Upper lobe of right lung (tissue), 1 donor: ENCODE results near the gene ECEL1. TPM values are rescaled to one million over a fixed set of nuclear protein-coding genes. Genes with fewer than 3 reads are reported as not detected.
"Not testable (repeated sequence)": the region's sequence is repeated elsewhere in the genome, so short reads cannot be mapped to it uniquely, and the experiment has no call there.

ENCODE experiments used
- ATAC-seq: fragments of 200-7000 bp; cut with Tn5 transposase; one replicate; pipeline ENCODE4 v1.9.1; 2020; ENCODE audit warnings: mild to moderate bottlenecking, moderate library complexity
- DNase-seq: peaks from one replicate; pipeline ENCODE4 v3.0.0-alpha.2; 2020
- H3K27ac ChIP-seq: fragments of 200-600 bp; one replicate; pipeline ENCODE4 v1.8.0; 2022
- H3K27me3 ChIP-seq: fragments of 200-600 bp; one replicate; pipeline ENCODE4 v1.8.0; 2022; ENCODE audit warnings: mild to moderate bottlenecking
- H3K36me3 ChIP-seq: fragments of 200-600 bp; one replicate; pipeline ENCODE4 v1.8.0; 2022
- H3K4me1 ChIP-seq: fragments of 200-600 bp; one replicate; pipeline ENCODE4 v1.8.0; 2022
- H3K4me3 ChIP-seq: fragments of 200-600 bp; one replicate; pipeline ENCODE4 v1.8.0; 2022; ENCODE audit warnings: mild to moderate bottlenecking
- H3K9me3 ChIP-seq: fragments of 200-600 bp; one replicate; pipeline ENCODE4 v1.8.0; 2022
- intact Hi-C: fragments of 100-400 bp; cut with DNase I; formaldehyde crosslinking; loops from one replicate; pipeline ENCODE4 v1.11.0; 2022
- total RNA-seq: library from RNA; stranded (reverse); fragmentation: NEBNext Ultra II Directional; extraction: Animal tissue kit (Norgen Biotek cat#: 25700); gene quantifications from one replicate; pipeline ENCODE4 v1.2.1, GENCODE V29; 2021
- TF ChIP-seq, protein P1 (sequence below): fragments of 200-600 bp; IDR thresholded peaks from one replicate; pipeline ENCODE4 v1.8.0; 2022; ENCODE audit warnings: antibody characterized with exemption
- donor health status: DM: no; HTN: yes; CAD: no; lungs with severe emphysema.

ECEL1 gene
- total RNA-seq, 1 donor from 2014 or later = not detected

DNA sequence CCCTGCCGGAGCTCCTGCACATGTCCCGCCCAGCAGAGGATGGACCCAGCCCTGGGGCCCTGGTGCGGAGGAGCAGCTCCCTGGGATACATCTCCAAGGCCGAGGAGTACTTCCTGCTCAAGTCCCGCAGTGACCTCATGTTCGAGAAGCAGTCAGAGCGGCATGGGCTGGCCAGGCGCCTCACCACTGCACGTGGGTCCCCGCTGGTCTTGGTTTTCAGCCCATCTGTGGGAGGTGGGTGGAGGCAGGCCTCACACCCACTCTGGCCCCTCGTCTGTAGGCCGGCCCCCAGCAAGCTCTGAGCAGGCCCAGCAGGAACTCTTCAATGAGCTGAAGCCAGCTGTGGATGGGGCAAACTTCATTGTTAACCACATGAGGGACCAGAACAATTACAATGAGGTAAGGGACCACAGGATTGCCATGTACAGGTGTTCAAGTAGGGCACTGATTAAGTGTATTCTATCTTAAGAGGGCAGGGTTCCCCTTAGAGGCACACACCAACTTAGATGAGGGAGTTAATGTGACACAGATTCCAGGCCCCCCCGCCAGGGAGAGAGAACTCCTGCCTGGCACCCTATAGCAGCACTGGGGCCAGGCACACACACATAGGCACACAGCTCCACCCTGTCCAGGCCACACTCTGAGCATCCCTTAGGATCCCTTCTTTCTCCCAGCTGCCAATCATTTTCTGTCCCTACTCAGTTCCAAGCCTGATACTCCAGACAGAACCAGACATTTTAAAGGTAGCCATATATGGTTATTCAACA, 46.5 kb upstream of the ECEL1 start:
- ATAC-seq = no peak
- TF ChIP-seq, protein P1, sequence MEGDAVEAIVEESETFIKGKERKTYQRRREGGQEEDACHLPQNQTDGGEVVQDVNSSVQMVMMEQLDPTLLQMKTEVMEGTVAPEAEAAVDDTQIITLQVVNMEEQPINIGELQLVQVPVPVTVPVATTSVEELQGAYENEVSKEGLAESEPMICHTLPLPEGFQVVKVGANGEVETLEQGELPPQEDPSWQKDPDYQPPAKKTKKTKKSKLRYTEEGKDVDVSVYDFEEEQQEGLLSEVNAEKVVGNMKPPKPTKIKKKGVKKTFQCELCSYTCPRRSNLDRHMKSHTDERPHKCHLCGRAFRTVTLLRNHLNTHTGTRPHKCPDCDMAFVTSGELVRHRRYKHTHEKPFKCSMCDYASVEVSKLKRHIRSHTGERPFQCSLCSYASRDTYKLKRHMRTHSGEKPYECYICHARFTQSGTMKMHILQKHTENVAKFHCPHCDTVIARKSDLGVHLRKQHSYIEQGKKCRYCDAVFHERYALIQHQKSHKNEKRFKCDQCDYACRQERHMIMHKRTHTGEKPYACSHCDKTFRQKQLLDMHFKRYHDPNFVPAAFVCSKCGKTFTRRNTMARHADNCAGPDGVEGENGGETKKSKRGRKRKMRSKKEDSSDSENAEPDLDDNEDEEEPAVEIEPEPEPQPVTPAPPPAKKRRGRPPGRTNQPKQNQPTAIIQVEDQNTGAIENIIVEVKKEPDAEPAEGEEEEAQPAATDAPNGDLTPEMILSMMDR = no peak
- intact Hi-C loops = no loop called here

DNA sequence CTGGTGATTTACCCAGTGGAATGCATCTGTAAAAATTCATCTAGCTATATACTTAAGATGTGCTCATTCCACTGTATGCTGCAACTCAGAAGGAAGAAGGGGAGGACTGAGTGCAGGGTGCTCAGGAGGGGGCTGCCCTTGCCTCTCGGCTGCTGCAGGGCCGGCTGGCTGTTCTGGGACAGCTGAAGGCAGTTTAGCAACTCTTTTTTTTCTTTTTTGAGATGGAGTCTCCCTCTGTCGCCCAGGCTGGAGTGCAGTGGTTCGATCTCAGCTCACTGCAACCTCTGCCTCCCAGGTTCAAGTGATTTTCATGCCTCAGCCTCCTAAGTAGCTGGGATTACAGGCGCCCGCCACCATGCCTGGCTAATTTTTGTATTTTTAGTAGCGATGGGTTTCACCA, 45.2 kb upstream of the ECEL1 start:
- H3K27ac ChIP-seq, H3K36me3 ChIP-seq, intact Hi-C loops, H3K9me3 ChIP-seq, H3K27me3 ChIP-seq, H3K4me3 ChIP-seq, ATAC-seq, H3K4me1 ChIP-seq: not testable (repeated sequence)
- DNase-seq = peak; percentile 23

More for the DNA sequence above, 46.5 kb upstream of the ECEL1 start:
- H3K27ac ChIP-seq = no peak overlapping the region
- no peaks in the 10 kb centered on the region for H3K36me3 ChIP-seq
- H3K4me3 ChIP-seq = no peak overlapping the region
- peak; percentile 57 for DNase-seq
- no peaks in the 10 kb centered on the region for H3K4me1 ChIP-seq
- H3K9me3 ChIP-seq = no peaks in the 10 kb centered on the region
- H3K27me3 ChIP-seq = peaks cover 5% of the 10 kb centered on the region

- H3K36me3 ChIP-seq = no peaks in the 10 kb centered on the region
These were observed 44.8 kb upstream of the ECEL1 start for GRCh38 chr2:232532419-232532818.

GRCh38 chr2:232530626-232531260, 43.1 kb upstream of the ECEL1 start:
- Histone ChIP-seq H3K4me1 (no peaks in the 10 kb centered on the region), H3K27me3 (peaks cover 9% of the 10 kb centered on the region), H3K27ac (no peak overlapping the region), H3K4me3 (no peak overlapping the region), H3K9me3 (no peaks in the 10 kb centered on the region), H3K36me3 (no peaks in the 10 kb centered on the region)
- intact Hi-C loops = no loop called here
- TF ChIP-seq, protein P1 = no peak
- DNase-seq = peak; percentile 34
- no peak for ATAC-seq

More at GRCh38 chr2:232532419-232532818, 44.8 kb upstream of the ECEL1 start:
- Histone ChIP-seq H3K27me3 (peaks cover 5% of the 10 kb centered on the region), H3K4me1 (no peaks in the 10 kb centered on the region), H3K27ac (no peak overlapping the region), H3K9me3 (no peaks in the 10 kb centered on the region), H3K4me3 (no peak overlapping the region)
- intact Hi-C loops = no loop called here
- TF ChIP-seq, protein P1 = no peak
- DNase-seq (peak; percentile 18), ATAC-seq (no peak)

GRCh38 chr2:232529806-232530547, 42.3 kb upstream of the ECEL1 start:
- no peaks in the 10 kb centered on the region for H3K4me1 ChIP-seq
- DNase-seq = peak; percentile 56
- no peaks in the 10 kb centered on the region for H3K36me3 ChIP-seq
- H3K27me3 ChIP-seq = peaks cover 16% of the 10 kb centered on the region
- no peak for ATAC-seq
- intact Hi-C loops = loop anchor here (10.0 kb wide), 1 partner anchor 625 kb away; no protein-coding TSS in a partner anchor
- H3K27ac ChIP-seq = no peak overlapping the region
- TF ChIP-seq, protein P1 = no peak
- no peak overlapping the region for H3K4me3 ChIP-seq
- H3K9me3 ChIP-seq = no peaks in the 10 kb centered on the region
